Loucy (cell line): Measurements from ENCODE around the gene PAQR6.

Experiments used
- CTCF ChIP-seq: fragments of 200-600 bp; sonication (generic); conservative IDR thresholded peaks from 2 replicates; pipeline ENCODE4 v1.5.1; 2014; ENCODE audit warnings: mild to moderate bottlenecking, antibody characterized with exemption, low read length
- EZH2phosphoT487 ChIP-seq: fragments of 200-600 bp; IDR thresholded peaks from 2 replicates; pipeline ENCODE4 v1.6.1; 2018; ENCODE audit warnings: antibody characterized with exemption, mild to moderate bottlenecking, moderate library complexity, borderline replicate concordance

DNA sequence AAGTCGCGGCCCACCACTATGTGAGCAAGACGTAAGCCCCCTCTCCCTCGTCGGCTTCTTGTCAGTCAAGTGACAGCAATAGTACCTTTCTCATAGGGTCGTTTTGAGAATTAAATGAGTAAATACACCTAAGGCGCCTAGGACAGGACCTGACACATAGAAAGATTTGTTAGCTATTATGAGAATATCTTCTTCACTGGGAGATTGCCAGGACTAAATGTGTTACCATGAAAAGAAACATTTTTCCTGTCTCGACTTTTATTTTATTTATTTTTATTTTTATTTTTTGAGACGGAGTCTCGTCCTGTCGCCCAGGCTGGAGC lies 34.3 kb downstream of the PAQR6 start:
- TF ChIP-seq CTCF (no peak), EZH2phosphoT487 (no peak)
